Globus pallidus (tissue), 1 donor: ENCODE data around the gene GPX5.
"Not testable (repeated sequence)": the region's sequence is repeated elsewhere in the genome, so short reads cannot be mapped to it uniquely, and the experiment has no call there.

Source experiments
- DNase-seq: peaks from one replicate; pipeline ENCODE4 v3.0.0-alpha.2; 2015; ENCODE audit warnings: low spot score

The GPX5 gene

DNA sequence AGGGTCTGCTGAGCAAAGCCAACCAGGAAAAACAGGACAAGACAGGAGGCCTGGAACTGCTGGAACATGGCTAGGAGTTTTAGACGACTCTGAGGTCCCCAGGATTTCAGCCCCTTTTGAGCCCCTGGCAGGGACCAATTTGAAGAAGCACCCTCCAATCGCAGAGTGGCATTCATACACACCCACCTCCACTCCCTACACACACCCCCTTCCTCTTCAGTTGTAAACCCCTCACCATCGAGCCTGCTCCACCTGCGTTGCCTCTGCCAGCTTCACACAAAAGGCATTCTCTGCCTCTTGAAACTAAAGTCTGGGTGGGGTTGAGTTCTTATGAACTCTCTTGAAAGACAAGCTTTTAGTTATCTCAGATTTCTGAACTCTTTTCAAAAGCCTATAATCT, 10.0 kb upstream of the GPX5 start, which contains the start of gene GPX6:
TSS of gene GPX6 (minus strand) at position 118 of the 400 bp plus-strand sequence. CDS start at position 68, 50 bp downstream.
- DNase-seq, result no peak

DNA sequence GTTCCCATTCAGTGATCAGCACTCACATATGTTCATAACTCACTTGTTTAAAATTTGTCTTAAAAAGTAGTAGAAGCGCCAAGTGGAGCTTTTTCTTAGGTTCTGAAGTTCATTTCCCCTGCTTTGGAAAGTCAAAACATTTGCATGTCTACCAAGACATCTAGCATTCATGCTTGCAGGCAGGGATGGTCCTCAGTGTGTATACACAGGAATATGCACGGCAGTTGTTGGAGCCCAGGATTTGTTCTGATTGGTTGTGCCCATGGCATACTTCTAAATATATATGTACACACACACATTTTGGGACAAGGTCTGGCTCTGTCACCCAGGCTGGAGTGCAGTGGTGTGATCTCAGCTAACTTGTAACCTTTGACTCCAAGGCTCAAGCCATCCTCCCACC, 7.7 kb upstream of the GPX5 start:
- DNase-seq, result no peak

DNA sequence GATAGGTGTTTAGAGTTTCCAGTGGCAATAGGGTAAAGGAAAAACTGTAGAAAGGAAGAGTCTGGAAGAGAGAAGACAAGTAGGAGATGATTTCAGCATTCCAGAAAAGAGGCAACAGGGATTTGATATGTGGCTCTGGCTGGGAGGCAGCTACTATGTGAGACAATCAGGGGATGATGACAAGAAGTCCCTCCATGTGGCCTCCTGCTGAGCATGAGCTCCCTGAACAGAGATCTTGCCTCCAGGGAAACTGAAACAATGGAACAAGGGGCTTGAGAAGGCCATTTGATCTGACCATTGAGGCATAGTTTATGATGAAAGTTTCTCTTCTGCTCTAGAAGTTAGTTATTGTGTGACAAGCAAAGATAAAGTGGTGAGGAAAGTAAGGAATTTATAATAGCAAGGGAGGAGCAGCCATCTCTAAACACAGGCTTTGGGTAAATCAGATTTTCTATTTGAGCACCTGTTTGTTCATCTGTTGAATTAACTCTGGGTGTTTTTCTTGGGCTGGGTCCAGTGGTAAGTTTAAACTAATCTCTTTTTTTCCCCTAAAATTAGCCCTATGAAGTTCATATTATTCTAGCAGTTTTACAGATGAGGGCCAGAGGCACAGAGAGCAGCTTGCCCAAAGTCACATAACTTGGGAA, 3.0 kb upstream of the GPX5 start:
- DNase-seq, result no peak

DNA sequence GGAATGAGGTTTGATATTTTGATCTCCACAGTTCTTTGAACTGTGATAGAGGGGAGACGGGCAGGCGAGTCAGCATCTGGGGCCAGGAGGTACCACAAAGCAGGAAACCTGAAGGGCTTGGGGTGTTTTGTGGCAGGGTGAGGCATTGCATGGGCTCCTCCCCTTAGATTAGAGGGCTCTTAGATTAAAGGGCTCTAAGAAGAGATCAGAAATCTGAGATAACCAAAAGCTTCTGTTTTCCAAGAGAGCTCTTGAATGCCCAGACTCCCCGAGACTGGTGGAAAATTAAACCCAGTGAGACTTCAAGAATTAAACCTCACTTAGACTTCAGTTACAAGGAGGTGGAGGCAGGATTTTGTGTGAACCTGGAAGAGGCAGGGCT, 2.4 kb upstream of the GPX5 start:
- no peak for DNase-seq

DNA sequence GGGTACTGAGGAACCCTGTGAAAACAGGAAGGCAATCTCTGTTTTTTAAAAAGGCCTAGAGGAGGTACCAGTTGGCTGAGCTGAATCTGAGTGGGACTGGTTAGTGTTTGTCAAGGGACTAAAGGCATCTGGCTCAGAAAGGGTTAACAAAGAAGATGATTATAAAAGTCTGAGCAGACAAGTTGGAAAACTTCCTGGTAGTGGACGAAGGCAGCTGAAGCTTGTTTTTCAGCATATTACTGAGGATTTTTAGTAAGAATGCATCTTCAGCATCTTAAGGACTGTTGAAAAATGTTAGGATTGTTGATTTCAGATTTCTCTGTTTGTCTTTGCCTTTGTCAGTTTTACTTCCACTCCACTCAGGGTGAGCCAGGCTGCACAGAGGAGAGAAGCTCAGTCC, 5.1 kb downstream of the GPX5 start:
- DNase-seq, result no peak

DNA sequence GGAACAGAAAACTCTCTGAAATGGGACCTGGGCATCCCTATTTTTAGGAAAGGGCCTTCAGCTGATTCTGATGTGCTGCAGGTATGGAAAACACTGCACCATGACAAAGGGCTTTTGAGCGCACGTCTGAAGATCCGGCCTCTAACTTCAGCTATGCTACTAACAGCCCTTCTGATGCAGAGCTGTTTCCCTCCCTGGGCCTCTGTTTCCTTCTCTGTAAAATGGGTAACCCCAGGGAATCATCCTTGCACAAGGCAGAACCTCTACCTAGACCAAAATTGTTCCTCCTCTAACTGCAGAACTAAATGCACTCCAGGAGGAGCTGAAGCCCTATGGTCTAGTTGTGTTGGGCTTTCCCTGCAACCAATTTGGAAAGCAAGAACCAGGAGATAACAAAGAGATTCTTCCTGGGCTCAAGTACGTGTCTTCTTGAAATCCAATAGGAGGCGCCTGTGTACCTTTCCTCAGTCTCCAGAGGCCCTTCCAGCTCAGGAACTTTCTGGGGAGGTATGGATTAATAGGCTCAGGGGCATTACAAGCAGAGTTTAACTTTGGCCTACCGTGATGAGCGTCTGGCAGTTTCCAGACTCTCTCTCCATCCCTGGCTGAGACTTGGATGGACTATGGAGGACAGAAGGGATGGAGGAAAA, 5.9 kb downstream of the GPX5 start:
- no peak for DNase-seq

DNA sequence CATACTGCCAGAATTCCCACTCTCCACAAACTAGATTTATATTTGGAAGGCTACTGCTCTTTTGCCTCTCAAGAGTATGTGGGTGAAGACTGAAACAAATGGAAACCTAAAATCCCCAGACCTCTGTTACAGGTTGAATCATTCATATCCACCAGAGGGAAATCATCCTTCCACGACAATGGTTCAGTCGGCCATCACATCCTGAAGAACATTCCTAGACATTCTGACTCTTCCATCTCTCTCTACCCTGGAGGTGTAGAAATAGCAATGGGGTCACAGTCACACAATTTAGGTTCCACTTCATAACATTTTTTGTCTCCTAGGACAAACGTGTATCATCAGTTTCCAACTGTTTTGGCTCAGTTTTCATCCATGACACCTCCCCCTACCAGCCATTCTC, 8.6 kb downstream of the GPX5 start:
- DNase-seq, result no peak

DNA sequence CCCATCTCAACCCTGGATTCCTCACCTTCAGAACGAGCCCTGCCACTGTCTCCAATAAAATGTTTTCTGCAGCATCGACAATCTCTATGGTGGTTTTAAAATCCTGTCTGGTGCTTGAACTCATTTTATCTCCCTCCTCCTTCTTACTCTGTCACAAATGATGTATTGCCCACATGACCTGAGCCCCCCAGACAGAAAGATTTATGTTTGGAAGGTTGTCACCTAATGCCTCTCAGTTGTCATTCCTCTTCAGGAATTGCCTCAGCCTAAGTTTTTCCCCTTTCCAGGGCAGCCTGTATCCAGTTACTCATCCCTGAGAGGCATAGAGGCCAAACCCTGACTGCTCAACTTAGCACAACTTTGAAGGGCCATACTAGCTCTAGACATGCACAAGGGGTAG, 9.2 kb downstream of the GPX5 start:
- no peak for DNase-seq

DNA sequence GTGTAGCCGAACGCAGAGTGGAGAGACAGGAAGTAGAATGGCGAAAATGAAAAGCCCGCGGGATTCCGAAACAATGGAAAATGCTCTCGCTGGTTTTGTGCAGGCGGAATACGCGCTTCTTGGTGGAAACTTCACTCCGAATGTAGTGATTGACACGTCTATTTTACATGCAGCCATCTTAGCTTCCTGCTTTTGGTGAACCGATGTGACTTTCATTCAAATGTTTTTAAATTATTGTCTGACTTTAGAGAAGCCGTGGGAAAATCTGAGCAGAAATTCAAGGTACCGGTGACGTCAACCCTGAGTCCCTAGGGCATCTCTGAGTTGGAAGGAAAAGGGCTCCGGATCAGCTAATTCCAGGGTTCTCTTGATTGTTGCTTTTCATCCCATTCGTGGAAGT, 11.4 kb downstream of the GPX5 start:
- no peak for DNase-seq

DNA sequence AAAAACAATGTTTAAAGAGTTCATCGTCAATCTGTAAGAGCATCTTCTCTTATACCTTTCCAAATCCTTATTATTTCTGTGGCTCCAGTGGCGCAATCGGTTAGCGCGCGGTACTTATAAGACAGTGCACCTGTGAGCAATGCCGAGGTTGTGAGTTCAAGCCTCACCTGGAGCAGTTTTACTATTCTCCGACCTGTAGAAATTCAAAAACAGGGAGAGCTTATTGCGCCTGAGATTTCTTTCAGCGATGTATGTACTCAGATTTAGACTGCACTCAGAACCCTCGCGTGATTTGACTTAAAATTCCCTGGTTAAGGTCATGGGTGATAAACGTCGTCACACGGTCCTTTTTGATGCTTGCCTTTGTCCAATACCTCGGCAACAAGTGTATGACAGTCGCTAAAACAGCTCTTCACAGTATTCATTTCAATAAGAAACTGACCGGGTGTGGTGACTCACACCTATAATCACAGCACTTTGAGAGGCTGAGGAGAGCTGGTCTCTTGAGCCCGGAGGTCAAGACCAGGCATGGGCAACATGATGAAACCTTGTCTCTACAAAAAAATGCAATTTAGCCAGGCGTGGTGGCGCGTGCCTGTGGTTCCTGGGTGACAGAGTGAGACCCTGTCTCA, 11.9 kb downstream of the GPX5 start:
- no peak for DNase-seq

DNA sequence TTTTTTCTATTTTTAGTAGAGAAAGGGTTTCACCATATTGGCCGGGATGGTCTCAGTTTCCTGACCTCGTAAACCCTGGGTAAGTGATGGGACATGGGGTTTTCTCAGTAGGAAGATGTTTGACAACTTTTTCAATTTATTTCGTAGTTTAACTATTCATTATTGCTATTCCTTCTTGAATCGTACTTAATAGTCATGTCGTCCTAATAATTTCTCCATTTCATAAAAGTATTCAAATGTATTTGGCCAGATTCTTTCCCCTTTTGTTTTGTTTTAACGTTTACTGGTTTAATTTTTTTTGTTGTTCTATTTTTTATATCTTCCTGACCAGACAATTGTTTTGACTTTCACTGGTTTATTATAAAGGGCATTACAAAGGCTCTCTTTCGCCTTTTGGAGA, 16.3 kb downstream of the GPX5 start:
- no peak for DNase-seq

DNA sequence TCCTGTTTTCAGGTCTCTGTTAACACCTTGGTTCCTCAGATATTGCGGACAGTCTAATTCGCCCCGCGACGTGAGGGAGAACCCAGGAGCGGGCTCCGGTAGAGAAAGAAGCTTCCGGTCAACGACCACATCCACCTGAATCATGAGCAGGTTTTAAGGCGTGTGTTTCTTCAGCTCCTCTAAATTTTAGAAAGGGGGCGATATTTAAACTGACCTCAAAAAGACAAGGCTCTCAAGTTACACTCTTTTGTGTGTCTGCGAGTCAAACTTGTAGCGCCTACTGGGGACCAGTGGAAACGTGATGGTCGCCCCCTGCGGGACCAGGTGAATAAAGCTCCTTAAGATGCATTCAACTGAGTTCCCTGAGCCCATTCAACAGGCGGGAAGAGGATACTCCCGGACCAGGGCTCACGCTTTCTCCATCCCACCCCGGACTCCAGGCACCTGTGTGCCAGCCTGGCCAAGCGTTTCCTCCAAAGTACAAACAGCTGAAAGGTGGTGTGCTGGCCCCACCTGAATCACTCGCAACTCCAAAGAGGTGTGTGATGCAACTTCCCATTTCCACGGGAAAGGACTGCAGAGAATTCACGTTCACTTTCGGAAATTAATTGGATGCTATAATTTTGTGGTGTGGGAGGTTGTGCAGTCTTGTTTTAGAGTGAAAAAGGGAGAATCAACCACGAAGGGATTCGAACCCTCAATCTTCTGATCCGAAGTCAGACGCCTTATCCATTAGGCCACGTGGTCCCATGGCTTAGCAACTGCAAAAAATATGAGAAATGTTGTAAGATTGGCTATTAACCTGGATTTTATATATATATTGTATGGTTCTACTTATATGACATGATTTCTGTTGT, 17.0 kb downstream of the GPX5 start:
- peak; percentile 12 for DNase-seq

DNA sequence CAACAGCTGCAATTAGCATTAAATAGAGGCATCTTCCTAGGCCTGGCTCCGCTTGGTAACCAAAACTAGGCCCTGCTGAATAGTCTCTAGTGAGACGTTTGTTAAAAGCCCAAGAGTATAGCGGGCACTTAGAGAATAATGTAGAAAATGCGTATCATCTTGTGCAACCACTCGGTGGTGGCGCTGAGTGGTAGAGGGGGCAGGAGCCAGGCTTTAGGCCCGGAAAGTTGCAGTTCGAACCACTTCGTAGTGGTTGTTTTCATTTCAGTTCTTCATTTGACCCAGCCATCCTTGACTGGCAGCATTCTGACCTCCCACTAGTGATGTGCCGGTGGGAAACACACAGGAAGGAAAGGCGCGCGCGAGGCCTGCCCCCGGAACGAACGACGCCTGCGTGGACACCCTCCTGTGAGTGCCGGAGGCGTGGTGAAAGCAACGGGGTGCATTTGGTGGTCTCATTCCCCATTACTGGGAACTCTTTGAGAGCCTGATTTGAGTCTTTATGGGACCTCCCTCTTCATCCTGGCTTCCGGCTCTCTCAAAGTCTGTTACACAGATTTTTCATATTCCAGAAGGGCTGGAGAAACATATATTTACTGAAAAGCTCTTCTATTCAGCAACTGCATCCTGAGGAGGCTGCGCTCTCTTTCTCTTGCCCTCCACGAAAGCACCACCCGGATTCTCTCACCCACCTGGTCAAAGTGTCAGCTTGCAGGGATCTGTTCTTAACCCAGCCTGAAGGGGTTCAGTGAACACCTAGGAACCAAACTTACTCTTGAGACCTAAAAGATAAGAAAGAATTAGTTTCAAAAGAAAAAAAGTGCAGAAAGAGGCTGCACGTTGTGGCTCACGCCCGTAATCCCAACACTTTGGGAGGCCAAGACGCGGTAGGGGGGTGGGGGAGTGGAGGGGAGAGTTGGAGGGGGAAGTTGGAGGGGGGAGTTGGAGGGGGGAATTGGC, 18.2 kb downstream of the GPX5 start:
- no peak for DNase-seq

DNA sequence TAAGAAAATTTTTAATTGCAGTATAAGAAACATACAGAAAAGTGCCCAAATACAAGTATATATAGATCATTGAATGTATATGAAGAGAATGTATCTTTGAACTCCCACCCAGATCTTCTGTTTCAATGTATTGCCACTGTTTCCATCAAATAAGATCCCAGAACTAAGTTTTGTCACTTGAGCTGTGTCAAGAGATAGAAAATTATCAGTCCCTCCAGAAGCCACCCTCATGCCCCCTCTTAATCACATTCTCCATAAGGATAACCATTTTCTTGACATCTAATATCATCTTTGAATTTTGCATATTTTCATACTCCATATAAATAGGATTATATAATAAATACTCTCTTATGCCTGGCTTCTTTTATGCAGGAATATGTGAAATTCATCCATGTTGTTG, 20.3 kb downstream of the GPX5 start:
- DNase-seq, result no peak

DNA sequence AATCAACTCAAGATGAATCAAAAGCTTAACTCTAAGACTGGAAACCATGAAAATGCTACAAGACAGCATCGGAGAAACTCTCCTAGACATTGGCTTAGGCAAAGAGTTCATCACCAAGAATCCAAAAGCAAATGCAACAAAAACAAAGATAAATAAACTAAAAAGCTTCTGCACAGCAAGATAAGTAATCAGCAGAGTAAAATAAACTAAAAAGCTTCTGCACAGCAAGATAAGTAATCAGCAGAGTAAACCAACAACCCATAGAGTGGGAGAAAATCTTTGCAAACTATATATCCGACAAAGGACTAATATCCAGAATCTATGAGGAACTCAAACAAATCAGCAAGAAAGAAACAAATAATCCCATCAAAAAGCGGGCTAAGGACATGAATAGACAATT, 21.3 kb downstream of the GPX5 start:
- DNase-seq, result not testable (repeated sequence)

DNA sequence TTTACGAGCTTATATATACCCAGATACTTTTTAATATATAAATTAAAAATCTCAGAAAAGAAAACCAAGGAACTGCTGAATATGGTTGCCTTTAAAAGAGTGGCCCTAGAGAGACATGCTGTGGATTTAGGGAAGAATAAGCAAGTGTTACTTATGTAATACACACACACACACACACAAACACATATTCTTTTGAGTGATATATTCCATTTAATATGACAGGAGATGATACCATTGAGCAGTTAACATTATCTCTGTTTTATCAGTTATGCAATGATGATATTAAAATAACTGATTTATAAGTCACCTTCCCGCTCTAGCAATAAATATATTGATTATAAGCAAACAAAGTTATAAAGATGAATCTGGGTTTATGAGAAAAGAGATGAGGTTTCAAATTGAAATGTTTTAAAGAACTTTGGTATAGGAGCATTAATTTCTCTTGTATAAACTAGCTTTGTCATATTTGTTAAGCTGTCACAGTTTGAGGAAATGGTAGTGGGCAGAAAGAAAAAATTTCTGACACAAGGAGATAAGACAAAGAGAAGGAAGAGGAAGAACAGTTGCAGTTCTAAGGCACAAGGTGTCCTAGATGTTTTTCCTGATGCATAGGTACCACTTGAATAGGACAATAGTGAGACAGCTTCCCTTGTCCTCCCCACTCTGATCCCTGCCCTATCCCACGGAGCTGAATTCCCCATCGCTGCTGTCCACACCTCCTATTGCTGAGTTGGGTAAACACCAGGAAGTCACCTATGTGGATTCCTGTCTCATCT, 26.4 kb downstream of the GPX5 start:
- no peak for DNase-seq

DNA sequence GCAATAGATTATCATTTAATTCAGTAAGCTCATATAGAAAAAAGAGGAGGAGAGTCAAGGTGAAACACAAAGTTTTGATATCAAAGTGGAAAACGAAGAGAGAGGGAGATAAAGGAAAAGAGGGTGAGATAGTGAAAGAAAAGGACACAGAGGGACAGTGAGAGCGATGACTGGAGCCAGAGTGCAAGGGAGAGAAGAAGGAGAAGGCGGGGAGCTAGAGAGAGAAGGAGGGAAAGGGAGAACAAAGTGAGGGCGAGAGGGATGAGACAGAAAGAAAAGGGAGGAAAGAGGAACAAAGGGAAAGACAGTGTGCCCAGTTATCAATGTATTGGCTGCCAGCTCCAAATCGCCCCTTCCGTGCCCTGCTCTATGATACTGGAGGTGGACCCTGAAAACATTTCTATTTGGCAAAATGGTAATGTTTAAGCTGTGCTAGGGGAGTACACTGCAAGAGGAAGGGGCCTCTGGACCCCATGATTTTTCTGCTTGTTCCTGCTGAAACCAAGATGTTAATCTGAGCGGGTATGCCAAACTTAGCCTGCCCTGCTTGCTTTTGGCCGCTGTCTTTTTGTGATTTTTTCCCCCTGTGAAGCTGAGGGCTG, 27.8 kb downstream of the GPX5 start:
- no peak for DNase-seq

DNA sequence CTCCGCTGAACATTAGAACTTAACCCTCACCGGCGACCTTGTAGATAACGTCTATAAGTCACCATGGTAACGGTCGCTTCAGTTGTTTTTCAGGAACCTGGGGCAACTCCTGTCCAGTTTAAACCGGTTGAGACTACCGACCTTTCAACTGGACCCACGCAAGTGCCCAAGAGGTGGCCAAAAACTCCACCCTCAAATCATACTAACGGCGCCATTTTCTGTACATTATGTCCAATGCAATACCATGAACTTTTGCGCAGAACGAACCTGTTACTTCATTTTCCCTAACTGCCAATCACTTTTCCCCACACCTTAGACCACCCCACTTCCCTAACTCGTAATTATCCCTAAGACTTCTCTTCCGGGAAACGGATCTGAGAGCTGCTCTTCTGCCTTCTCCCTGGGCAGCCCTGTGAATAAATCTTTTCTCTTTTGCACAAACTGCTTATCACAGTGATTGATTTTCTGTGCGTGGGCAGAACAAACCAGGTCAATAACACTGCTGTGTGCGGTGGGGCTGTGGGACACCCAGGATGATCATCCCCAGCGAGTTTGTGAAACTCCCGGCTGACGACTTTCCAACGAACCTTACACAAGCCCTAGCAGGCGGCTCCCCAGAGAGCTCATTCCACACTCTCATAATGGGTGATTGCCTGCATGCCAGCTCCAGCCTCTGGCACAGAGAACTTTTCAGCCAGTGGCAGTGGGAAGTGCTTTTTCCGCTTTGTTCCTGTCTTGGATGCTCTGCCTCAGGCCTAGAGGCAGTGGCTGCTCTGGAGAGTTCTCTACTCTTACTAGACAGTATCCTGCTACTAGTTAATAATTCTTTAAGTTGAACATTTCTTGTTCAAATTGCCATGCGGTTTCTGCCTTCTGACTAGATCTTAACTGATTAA, 28.6 kb downstream of the GPX5 start:
- DNase-seq, result no peak

DNA sequence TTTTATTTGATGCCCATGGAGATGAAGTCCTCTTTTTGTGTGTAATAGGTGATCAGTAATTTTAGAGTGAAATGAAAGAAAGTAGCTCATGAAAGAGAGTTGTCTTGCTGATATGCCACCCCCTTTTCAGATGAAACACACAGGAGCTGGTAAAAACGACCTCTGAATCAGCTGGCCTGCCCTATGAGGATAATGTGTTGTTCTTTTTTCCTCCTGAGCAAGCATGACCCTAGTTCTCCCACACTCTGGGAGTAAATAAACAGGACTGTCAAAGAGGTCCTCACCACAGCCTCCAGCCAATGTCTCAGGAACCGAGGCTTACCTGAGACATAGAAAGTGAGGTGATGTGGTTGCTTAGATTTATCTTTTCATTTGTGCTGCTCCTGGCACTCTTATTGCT, 29.5 kb downstream of the GPX5 start:
- no peak for DNase-seq
